Naive B cell (primary cell): Measurements from ENCODE around the gene FAM149A. TPM values are rescaled to one million over a fixed set of nuclear protein-coding genes. Genes with fewer than 3 reads are reported as not detected.

Experiments used
- ATAC-seq, 2 donors: fragments of 150-1000 bp; cut with Tn5 transposase; 2 replicates each; pipeline ENCODE4 v1.10.0; 2021; ENCODE audit warnings: low read depth in 2 of 2, mild to moderate bottlenecking in 2 of 2, moderate library complexity in 2 of 2
- DNase-seq: peaks from one replicate; pipeline ENCODE4 v3.0.0; 2022
- H3K27ac Mint-ChIP-seq, 6 donors: one replicate each; pipeline ENCODE4 v1.8.0; 2020 to 2022; ENCODE audit warnings: mild to moderate bottlenecking in 6 of 6, mixed read lengths in 6 of 6, moderate library complexity in 5 of 6, inconsistent platforms in 2 of 6
- H3K27me3 Mint-ChIP-seq, 3 donors: one replicate each; pipeline ENCODE4 v1.8.0; 2021 to 2022; ENCODE audit warnings: mixed read lengths in 3 of 3, mild to moderate bottlenecking in 1 of 3
- H3K36me3 Mint-ChIP-seq, 2 donors: one replicate each; pipeline ENCODE4 v1.8.0; 2020 to 2022; ENCODE audit warnings: mixed read lengths in 2 of 2, inconsistent platforms in 1 of 2, mild to moderate bottlenecking in 1 of 2
- H3K4me1 Mint-ChIP-seq, 3 donors: one replicate each; pipeline ENCODE4 v1.8.0; 2020 to 2022; ENCODE audit warnings: mixed read lengths in 3 of 3, inconsistent platforms in 1 of 3, mild to moderate bottlenecking in 1 of 3, moderate library complexity in 1 of 3
- H3K4me3 Mint-ChIP-seq, 8 donors: one replicate each; pipeline ENCODE4 v1.8.0; 2020 to 2022; ENCODE audit warnings: mild to moderate bottlenecking in 8 of 8, mixed read lengths in 8 of 8, moderate library complexity in 8 of 8, inconsistent platforms in 2 of 8
- H3K9me3 Mint-ChIP-seq, 7 donors: one replicate each; pipeline ENCODE4 v1.8.0; 2020 to 2022; ENCODE audit warnings: mixed read lengths in 7 of 7, mild to moderate bottlenecking in 5 of 7, inconsistent platforms in 2 of 7, moderate library complexity in 1 of 7
- polyA plus RNA-seq, 6 donors: library from polyadenylated mRNA; unstranded; fragments of 300-500 nt; fragmentation: Illumina TruSeq; gene quantifications; one replicate each; pipeline ENCODE4 v1.2.3, GENCODE V29; 2021; ENCODE audit warnings: low read depth in 6 of 6

The FAM149A gene
- polyA plus RNA-seq, 6 donors from 2014 or later = not detected

DNA sequence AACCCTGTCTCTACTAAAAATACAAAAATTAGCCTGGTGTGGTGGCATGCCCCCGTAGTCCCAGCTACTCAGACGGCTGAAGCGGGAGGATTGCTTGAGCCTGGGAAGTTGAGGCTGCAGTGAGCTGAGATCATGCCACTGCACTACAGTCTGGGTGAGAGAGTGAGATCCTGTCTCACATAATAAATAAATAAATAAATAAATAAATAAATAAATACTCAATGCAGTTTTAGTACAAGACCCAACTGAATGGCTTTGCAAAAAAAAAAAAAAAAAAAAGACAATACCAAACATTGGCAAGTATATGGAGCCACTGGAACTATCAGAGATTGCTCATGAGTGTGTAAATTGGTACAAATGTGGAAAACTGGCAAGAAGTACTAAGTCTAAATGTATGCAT, 83.6 kb downstream of the FAM149A start:
- Mint-ChIP-seq H3K9me3 (peaks cover 0 to 14% (median 3%) of the 10 kb centered on the region in 7 donors), H3K4me3 (peak overlapping the region in 1 of 8 donors; percentile 24), H3K27ac (no peak overlapping the region), H3K27me3 (peaks cover 15 to 29% (median 28%) of the 10 kb centered on the region in 3 donors), H3K36me3 (no peaks in the 10 kb centered on the region), H3K4me1 (peaks cover 11 to 28% (median 22%) of the 10 kb centered on the region in 3 donors)
- ATAC-seq (no peak), DNase-seq (no peak)

DNA sequence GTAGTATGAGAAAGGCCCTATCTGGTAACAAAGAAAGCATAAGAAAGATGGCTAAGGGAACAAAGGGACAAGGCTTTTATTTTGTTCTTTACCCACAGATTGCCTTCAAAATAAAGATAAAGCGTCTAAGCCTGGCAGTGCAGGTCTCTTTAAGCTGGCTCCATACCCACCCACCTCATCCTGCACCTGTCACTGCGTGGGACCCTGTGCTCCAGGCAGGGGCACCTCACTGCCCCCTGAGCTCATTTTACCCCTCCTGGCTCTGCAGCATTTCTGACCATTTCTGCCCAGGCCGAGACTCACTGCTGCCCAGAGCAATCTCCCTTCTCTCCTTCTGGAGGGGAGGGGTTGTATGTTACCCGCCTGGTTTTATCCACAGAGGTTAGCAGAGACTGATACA, 85.2 kb downstream of the FAM149A start:
- Mint-ChIP-seq H3K4me3 (peak overlapping the region in 7 of 8 donors; percentile 90 to 99 (median 95)), H3K27me3 (peaks cover 9 to 14% (median 13%) of the 10 kb centered on the region in 3 donors), H3K4me1 (peaks cover 11 to 28% (median 22%) of the 10 kb centered on the region in 3 donors), H3K36me3 (no peaks in the 10 kb centered on the region), H3K9me3 (peaks cover 0 to 6% (median 0%) of the 10 kb centered on the region in 7 donors), H3K27ac (peak overlapping the region in 4 of 6 donors; percentile 50 to 95 (median 88))
- no peak for ATAC-seq
- DNase-seq = no peak

DNA sequence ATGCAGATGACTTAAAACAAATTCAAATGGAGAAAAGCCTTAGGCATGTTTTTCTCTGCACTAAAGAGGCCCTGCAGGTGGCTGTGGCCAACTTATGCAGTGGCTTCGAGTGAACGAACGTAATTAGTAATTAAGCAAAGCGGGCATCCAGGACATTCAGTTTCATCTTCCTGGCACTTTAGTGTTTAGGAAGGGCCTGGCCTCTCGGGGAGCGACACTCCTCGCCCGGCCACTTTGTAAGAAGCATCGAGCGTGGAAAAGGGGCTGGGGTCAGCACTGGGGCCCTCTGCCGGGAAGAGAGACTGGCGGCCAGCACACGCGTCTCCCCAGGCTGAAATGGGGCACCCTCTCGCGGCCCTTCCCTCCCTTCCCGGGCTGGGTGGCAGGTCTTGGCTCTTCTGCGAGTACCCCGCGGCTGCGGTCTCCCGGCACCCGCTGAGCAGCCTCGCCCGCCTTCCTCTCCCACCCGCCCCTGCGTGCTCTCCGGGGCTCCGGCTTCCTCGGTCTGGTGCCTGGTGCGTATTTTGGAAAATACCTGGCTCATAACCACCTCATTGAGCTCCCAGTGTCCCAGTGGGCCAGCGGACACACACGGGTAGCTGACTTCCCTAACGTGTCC, 86.2 kb downstream of the FAM149A start:
- no peak for DNase-seq
- Mint-ChIP-seq H3K4me1 (peaks cover 11 to 28% (median 22%) of the 10 kb centered on the region in 3 donors), H3K36me3 (peaks cover 0 to 6% of the 10 kb centered on the region in 2 donors), H3K4me3 (peak overlapping the region; percentile 90 to 99 (median 93)), H3K9me3 (no peaks in the 10 kb centered on the region), H3K27ac (peak overlapping the region; percentile 94 to 97 (median 95)), H3K27me3 (peaks cover 2 to 3% (median 3%) of the 10 kb centered on the region in 3 donors)
- peak; percentile 40 to 41 for ATAC-seq

DNA sequence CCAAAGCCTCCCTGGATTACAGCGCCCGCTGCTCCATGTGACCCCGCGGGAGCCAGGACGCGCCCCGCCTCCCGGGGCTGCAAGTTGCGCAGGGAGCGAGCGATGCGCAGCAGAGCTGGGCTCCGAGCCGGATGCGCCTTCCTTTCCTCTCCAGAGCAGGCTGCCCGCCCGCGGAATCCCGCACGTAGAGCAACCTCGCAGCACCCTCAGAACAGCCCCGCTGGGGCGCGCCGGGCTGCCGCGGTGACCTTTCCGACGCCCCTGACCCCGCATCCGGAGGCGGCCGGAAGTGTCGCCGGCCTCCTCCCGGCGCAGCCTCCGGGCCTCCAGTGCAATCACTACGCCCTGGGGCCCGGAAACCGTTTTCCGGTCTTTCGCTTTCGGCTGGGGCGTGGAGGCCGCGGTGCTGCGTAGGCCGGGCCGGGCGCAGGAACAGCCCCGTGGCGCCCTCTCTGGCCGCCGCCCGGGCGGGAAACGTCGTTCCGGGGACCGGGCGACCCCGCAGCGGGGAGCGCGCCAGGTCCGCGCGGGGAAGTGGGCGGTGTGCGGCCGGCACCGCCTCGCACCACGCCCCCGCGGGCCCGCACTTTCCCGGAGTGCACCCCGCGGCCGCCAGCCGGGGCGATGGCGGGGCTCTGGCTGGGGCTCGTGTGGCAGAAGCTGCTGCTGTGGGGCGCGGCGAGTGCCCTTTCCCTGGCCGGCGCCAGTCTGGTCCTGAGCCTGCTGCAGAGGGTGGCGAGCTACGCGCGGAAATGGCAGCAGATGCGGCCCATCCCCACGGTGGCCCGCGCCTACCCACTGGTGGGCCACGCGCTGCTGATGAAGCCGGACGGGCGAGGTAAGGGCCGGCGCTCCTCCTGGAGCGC, 86.9 kb downstream of the FAM149A start, which contains the start of gene CYP4V2:
Gene CYP4V2, plus strand, starts transcription at position 368 of the 866 bp plus-strand sequence. Its CDS starts 257 bp downstream, at position 625.
- peak; percentile 88 for DNase-seq
- Mint-ChIP-seq H3K4me3 (peak within 1 kb of the TSS; percentile 91 to 99 (median 96)), H3K27ac (peak within 1 kb of the TSS; percentile 95 to 98 (median 96)), H3K9me3 (no peaks in the 10 kb centered on the region), H3K4me1 (peaks cover 11 to 28% (median 22%) of the 10 kb centered on the region in 3 donors), H3K36me3 (peaks cover 7 to 14% of the 10 kb centered on the region in 2 donors), H3K27me3 (no peaks in the 10 kb centered on the region)
- peak; percentile 83 to 84 for ATAC-seq

DNA sequence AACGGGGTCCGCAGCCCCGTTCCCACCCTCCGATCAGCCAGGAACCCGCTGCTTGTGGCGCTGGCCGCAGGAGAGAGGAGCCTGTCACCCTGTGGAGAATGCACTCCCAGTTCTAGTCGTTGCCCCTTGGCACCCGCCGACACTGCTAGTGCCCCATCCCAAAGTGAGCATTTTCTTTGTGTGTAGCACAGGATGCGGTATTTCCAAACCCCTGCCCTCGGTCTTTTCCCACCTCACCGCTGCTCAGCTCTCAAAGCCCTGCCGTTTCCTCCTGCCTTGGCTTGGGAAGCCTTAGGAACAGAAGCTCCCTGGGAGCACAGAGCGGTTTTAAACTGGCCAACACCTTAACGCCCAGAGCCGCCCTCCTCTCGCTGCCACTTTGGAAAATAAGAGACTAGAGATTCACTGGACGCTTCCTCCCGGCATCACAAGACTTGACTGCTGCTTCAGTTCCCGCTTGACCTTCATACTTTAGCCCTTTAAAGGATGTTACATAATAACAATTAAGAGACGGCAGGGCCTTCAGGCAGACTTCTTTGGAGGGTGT, 87.6 kb downstream of the FAM149A start:
- DNase-seq = peak; percentile 26
- Mint-ChIP-seq H3K4me1 (peaks cover 11 to 28% (median 22%) of the 10 kb centered on the region in 3 donors), H3K36me3 (peaks cover 13 to 18% of the 10 kb centered on the region in 2 donors)

DNA sequence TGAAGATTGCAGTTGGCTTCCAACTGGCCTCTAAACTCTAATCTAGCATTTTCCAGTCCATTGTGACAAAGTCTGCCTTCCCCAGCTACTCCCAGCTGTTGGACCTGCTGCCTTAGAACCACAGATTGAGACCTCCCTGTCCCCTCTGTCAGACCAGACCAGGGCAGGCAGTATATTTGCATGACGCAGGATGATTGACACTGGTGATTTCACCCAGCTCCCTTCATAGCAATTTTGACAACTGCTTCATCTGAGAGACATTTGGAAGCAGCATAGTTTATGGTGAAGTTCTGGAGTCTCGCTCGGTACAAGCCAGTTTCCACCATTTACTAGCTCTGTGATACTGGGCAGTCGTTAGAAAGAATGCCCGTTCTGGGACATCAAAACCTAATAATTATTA, 89.3 kb downstream of the FAM149A start:
- Mint-ChIP-seq H3K9me3 (no peaks in the 10 kb centered on the region), H3K4me1 (peaks cover 11 to 28% (median 22%) of the 10 kb centered on the region in 3 donors), H3K27ac (peak overlapping the region in 3 of 6 donors; percentile 15 to 95 (median 75)), H3K4me3 (peak overlapping the region in 2 of 8 donors; percentile 15 to 99), H3K36me3 (peaks cover 16 to 19% of the 10 kb centered on the region in 2 donors), H3K27me3 (no peaks in the 10 kb centered on the region)
- ATAC-seq (no peak), DNase-seq (no peak)

More for the DNA sequence above, 87.6 kb downstream of the FAM149A start:
- H3K9me3 Mint-ChIP-seq = no peaks in the 10 kb centered on the region
- H3K4me3 Mint-ChIP-seq = peak overlapping the region; percentile 91 to 99 (median 96)
- peak overlapping the region; percentile 90 to 98 (median 96) for H3K27ac Mint-ChIP-seq
- H3K27me3 Mint-ChIP-seq = no peaks in the 10 kb centered on the region
- ATAC-seq = peak; percentile 2

DNA sequence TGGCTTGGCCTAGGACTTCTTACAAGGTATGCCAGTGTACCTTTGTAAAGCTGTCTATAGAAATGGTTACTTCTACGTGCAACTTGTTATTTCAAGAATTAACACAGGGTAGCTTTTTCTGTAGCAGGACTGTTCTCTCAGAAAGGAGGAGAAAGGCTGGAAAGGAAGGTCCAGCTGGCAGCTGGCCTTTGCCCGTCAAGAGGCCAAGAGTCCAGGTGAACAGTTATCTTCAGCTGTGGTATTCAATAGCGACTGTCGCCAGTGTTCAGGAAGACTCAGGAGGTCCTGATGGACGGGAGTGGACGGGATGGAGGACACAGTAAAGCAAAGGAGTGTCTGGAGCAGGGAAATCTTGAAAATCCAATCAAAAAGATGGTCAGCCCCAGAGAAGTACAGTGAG, 91.6 kb downstream of the FAM149A start:
- no peak for DNase-seq
- ATAC-seq = no peak
- peak overlapping the region in 2 of 6 donors; percentile 27 to 79 for H3K27ac Mint-ChIP-seq
- no peaks in the 10 kb centered on the region for H3K9me3 Mint-ChIP-seq
- H3K4me3 Mint-ChIP-seq = peak overlapping the region in 1 of 8 donors; percentile 34
- no peaks in the 10 kb centered on the region for H3K27me3 Mint-ChIP-seq
- peaks cover 16 to 19% of the 10 kb centered on the region in 2 donors for H3K36me3 Mint-ChIP-seq
- peaks cover 4 to 10% (median 9%) of the 10 kb centered on the region in 3 donors for H3K4me1 Mint-ChIP-seq

DNA sequence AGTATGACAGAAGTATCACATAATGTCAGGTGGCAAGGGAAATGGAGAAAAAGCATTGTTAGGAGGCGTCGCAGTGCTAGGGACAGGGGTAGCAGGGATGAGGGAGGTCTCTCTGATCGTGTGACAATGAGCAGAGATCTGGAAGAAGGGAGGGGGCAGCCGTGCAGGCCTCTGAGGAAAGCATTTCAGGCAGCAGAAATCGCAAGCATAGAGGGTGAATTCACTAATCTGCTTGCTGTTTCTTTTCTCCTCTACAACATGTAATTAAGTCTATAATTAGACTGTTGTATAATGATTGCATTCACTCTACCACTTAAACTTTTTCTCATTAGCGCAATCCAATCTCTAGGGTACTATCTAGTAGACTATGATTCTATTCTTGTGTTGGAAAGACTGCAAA, 96.0 kb downstream of the FAM149A start:
- DNase-seq (no peak), ATAC-seq (no peak)
- peak overlapping the region in 1 of 6 donors; percentile 81 for H3K27ac Mint-ChIP-seq
- H3K27me3 Mint-ChIP-seq = no peaks in the 10 kb centered on the region
- H3K9me3 Mint-ChIP-seq = peaks cover 0 to 9% (median 0%) of the 10 kb centered on the region in 7 donors
- H3K4me1 Mint-ChIP-seq = peaks cover 12 to 24% (median 14%) of the 10 kb centered on the region in 3 donors
- no peak overlapping the region for H3K4me3 Mint-ChIP-seq
- peaks cover 14 to 16% of the 10 kb centered on the region in 2 donors for H3K36me3 Mint-ChIP-seq

DNA sequence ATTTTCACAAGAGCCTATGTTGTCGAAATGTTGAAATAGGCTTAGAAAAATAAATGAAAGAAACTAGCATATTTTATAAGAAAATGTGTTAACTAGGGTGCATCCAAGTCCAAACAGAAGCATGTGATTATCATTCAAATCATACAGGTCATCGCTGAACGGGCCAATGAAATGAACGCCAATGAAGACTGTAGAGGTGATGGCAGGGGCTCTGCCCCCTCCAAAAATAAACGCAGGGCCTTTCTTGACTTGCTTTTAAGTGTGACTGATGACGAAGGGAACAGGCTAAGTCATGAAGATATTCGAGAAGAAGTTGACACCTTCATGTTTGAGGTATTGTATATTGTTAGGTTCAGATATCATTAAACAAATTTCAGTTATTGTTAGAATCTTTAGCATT, 96.5 kb downstream of the FAM149A start:
- no peak for ATAC-seq
- Mint-ChIP-seq H3K4me1 (peaks cover 12 to 26% (median 14%) of the 10 kb centered on the region in 3 donors), H3K36me3 (peaks cover 9 to 13% of the 10 kb centered on the region in 2 donors), H3K27me3 (no peaks in the 10 kb centered on the region), H3K4me3 (no peak overlapping the region), H3K9me3 (peaks cover 0 to 9% (median 0%) of the 10 kb centered on the region in 7 donors), H3K27ac (peak overlapping the region in 1 of 6 donors; percentile 83)
- DNase-seq = no peak

DNA sequence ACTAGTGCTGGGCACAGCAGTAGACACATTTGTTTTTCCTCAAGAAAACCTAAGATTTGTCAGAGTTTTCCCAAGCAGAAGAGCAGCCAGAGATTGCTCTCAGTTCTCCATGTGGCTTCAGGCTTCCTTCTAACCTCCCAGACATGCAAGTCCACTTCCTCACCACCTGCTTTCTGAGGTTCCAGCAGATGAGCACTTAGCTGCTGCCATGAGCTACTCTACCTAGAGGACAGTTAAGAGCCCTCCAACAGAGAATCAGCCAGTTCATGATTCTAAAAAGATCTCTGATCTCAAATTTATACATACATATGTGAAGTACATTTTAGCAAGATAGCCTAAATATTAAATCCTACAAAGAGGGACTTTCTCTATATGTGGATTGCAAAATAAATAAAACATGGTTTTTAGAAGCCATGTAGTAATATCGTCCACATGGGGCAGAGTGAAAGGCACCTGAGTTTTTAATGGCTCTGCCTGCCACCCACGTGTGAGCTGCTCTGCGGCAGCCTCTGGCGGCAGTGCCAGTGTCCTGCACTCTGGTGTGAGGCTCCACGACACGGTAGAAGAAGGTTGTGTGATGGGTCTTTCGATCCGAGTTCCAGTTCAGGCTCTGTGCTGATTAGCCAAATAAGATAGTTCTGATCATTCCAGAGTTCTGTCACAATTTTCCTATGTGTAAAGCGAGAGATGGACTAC, 97.2 kb downstream of the FAM149A start:
- H3K4me3 Mint-ChIP-seq = peak overlapping the region in 5 of 8 donors; percentile 5 to 64 (median 30)
- H3K9me3 Mint-ChIP-seq = peaks cover 0 to 9% (median 0%) of the 10 kb centered on the region in 7 donors
- DNase-seq (peak; percentile 50), ATAC-seq (peak; percentile 76 to 100)
- H3K27me3 Mint-ChIP-seq = no peaks in the 10 kb centered on the region
- peaks cover 7 to 10% of the 10 kb centered on the region in 2 donors for H3K36me3 Mint-ChIP-seq
- peaks cover 12 to 28% (median 14%) of the 10 kb centered on the region in 3 donors for H3K4me1 Mint-ChIP-seq
- H3K27ac Mint-ChIP-seq = peak overlapping the region in 5 of 6 donors; percentile 24 to 83 (median 67)

DNA sequence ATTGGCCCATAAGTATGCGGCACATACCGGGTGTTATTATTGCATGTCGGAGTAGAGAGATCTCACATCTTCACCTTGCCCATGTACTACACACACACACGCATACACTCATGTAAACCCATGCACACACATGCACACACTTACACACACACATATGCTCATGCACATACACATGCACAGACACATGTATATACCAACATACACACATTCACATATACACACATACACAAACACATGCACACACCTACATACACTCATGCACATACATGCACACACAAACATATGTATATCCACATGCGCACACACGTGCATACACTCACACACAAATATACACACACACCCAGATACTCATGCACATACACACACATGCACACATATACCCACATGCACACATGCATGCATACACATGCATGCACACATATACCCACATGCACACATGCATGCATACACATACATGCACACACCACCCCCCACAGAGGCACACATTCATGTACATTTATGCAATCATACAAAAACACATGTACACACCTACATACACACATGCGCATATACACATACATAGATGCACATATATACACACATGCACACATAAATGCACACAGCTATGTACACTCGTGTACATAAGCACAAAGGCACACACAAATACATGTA, 98.1 kb downstream of the FAM149A start:
- H3K27ac Mint-ChIP-seq = peak overlapping the region in 1 of 6 donors; percentile 83
- peaks cover 12 to 28% (median 14%) of the 10 kb centered on the region in 3 donors for H3K4me1 Mint-ChIP-seq
- H3K27me3 Mint-ChIP-seq = no peaks in the 10 kb centered on the region
- H3K36me3 Mint-ChIP-seq = peaks cover 0 to 4% of the 10 kb centered on the region in 2 donors
- H3K9me3 Mint-ChIP-seq = peaks cover 0 to 9% (median 0%) of the 10 kb centered on the region in 7 donors
- DNase-seq = no peak
- no peak for ATAC-seq
- peak overlapping the region in 1 of 8 donors; percentile 74 for H3K4me3 Mint-ChIP-seq

DNA sequence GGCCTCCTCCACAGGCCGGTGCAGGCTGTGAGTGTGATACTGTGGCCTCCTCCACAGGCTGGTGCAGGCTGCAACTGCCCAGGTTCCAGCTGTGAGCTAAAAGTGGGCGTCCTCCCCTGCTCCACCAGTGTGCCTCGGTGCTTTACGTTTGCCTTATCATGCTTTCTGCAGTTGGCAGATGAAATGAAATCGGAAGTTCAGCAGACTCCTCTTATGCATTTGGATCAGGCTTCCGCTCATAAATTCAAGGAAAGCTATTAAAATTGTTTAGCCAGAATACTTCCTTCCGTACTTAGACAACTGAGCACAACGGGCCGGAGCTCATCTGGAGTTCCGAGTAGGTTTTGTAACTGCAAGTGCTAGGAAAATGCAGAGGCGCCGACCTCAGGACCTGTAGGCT, 98.9 kb downstream of the FAM149A start:
- Mint-ChIP-seq H3K9me3 (peaks cover 0 to 9% (median 0%) of the 10 kb centered on the region in 7 donors), H3K4me1 (peaks cover 12 to 28% (median 14%) of the 10 kb centered on the region in 3 donors), H3K4me3 (peak overlapping the region in 4 of 8 donors; percentile 10 to 79 (median 61)), H3K36me3 (peaks cover 0 to 4% of the 10 kb centered on the region in 2 donors), H3K27me3 (no peaks in the 10 kb centered on the region), H3K27ac (peak overlapping the region in 3 of 6 donors; percentile 79 to 83 (median 82))
- peak in 1 of 2 donors; percentile 13 for ATAC-seq
- no peak for DNase-seq
